ENCODE results near the gene MTAP. TPM values are rescaled to one million over a fixed set of nuclear protein-coding genes. Genes with fewer than 3 reads are reported as not detected.
"Not testable (repeated sequence)": the region's sequence is repeated elsewhere in the genome, so short reads cannot be mapped to it uniquely, and the experiment has no call there.

The MTAP gene
- total RNA-seq, 1 donor from 2014 or later = 42.5 TPM

DNA sequence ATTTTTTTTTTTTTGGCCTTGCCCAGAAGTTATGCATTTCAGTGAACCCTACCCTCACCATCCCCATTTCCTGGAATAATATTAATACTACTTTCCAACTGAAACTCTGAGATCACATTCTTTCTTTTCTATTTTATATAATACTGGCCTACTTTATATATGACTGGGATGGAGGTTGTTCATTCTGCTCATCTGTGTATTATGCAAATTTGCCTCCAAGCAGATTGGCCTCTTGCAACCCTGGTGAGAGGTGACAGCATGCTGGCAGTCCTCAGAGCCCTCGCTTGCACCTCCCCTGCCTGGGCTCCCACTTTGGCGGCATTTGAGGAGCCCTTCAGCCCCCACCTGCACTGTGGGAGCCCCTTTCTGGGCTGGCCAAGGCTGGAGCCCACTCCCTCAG is 156.4 kb downstream of the MTAP start:
- intact Hi-C loops (cut with DNase I) = no loop called here
- no peak for DNase-seq (ENCODE audit: low spot score)
- no peak for ATAC-seq

- intact Hi-C loops (cut with DNase I); DNase-seq (ENCODE audit: low spot score); ATAC-seq: not testable (repeated sequence)
These were observed 156.8 kb downstream of the MTAP start for GRCh38 chr9:21959268-21959667.

DNA sequence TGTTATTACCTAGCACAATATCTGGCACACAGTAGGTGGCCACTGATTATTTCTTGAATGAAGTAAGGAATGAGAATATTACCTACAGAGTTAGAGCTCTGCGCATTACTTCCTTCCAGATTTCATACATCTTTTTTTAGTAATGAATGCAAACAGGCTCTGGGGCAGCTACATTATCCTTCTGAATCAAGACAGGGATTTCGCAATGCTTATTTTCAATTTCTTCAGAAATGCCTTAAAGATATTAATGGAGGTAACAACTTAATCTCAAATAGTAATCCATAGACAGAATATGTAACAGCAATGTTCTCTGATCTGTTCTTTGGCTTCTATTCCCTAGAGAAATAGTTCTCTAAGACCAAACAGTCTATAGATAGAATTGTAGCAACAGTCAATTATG is 159.1 kb downstream of the MTAP start:
- DNase-seq (ENCODE audit: low spot score) = no peak
- ATAC-seq = no peak
- intact Hi-C loops (cut with DNase I) = no loop called here

- ATAC-seq = peak; percentile 62
- peak; percentile 66 for DNase-seq (ENCODE audit: low spot score)
These were observed 162.5 kb downstream of the MTAP start for GRCh38 chr9:21964925-21965385.

DNA sequence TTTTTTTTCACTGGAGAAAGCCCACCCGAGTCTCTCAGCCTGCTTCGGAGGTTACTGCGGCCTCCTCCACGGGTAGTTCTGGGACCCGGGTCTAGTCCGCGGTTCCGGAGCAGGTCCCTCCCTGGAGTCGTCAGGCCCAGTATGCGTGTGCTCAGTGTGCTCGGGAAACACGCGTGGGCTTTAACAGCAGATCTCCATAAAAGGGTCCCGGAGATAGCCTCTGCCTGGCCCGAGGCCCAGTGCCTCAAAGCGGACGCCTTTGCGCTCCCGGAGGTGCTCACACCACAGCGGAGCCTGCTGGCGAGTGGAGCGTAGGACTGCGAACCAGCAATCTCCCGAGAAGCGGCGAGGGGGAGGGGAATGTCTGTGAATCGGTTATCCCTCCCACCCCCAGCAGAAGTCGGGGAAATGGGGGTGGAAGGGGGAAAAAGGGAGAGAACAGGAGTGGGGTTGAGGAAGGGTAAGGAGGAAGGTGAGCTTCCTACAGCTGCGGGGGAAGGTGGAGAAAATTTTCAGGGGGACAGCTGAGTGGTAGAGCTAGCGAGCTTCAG is 163.0 kb downstream of the MTAP start:
- ATAC-seq (peak; percentile 46), DNase-seq (ENCODE audit: low spot score) (peak; percentile 64)
- intact Hi-C loops (cut with DNase I) = no loop called here

More at GRCh38 chr9:21964925-21965385, 162.5 kb downstream of the MTAP start:
- intact Hi-C loops (cut with DNase I) = no loop called here

GRCh38 chr9:21966140-21966851 is 163.9 kb downstream of the MTAP start:
- intact Hi-C loops (cut with DNase I) = no loop called here
- ATAC-seq (peak; percentile 40), DNase-seq (ENCODE audit: low spot score) (no peak)

- intact Hi-C loops (cut with DNase I) = no loop called here
- DNase-seq (ENCODE audit: low spot score) = no peak
These were observed 164.7 kb downstream of the MTAP start for GRCh38 chr9:21967169-21967568.

DNA sequence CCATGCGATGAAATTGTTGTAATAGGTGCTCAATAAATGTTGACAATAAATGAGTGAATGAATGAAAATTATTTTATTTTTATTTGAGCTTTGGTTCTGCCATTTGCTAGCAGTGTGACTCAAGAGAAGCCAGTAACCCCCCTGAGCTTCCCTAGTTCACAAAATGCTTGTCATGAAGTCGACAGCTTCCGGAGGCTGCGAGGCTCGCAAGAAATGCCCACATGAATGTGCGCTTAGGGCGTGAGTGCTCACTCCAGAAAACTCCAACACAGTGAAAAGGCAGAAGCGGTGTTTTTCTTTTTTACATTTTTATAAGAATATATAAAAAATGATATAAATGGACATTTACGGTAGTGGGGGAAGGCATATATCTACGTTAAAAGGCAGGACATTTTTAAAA is 165.3 kb downstream of the MTAP start:
- no peak for ATAC-seq
- intact Hi-C loops (cut with DNase I) = no loop called here
- no peak for DNase-seq (ENCODE audit: low spot score)

More at GRCh38 chr9:21967169-21967568, 164.7 kb downstream of the MTAP start:
- no peak for ATAC-seq

GRCh38 chr9:21968331-21969010 is 166.0 kb downstream of the MTAP start:
- ATAC-seq = no peak
- no peak for DNase-seq (ENCODE audit: low spot score)
- intact Hi-C loops (cut with DNase I) = no loop called here

DNA sequence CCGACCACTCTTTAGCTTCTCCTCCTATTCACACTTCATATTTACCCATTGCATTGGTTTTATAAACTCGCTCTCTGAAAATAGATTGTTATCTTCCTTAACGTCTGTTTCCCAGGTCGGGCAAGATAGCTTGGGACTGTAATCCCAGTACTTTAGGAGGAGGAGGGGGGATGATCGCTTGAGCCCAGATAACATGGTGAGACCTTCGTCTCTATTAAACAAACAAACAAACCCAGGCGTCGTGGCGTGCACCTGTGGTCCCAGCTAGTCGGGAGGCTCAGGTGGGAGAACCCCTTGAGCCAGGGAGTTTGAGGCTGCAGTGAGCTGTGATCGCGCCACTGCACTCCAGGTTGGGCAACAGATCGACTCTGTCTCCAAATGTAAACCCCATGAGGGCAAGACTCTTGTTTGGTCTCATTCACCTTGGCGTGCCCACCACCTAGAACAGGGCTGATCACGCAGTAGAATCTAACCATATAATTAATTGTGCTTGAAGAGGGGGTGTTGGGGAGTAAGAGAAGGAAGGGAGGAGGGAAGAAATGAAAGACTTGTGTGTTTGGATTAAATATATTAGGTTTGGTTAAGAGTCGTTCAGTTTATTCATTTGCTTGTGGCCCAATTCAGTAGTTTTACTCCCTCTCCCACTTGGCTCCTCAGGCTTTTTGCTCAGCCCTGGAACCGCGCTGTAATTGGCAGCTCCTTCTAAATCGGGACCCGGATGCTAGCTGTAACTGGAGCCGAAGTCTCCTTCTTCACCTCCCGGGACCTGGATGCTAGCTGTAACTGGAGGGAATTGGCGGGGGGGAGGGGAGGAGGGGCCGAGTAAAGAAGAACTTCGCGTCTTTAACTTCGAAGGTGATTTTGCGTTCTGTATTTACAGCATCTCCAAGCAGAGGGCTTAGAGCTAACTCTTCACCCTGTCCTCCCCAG is 166.8 kb downstream of the MTAP start:
- intact Hi-C loops (cut with DNase I) = no loop called here
- DNase-seq (ENCODE audit: low spot score) (no peak), ATAC-seq (no peak)

- DNase-seq (ENCODE audit: low spot score) = no peak
- intact Hi-C loops (cut with DNase I) = no loop called here
- no peak for ATAC-seq
These were observed 167.7 kb downstream of the MTAP start for GRCh38 chr9:21969951-21970799.

- ATAC-seq (no peak), DNase-seq (ENCODE audit: low spot score) (no peak)
- intact Hi-C loops (cut with DNase I) = no loop called here
These were observed 168.6 kb downstream of the MTAP start for GRCh38 chr9:21970800-21971640.

- DNase-seq (ENCODE audit: low spot score) = no peak
- no peak for ATAC-seq
- intact Hi-C loops (cut with DNase I) = no loop called here
These were observed 169.9 kb downstream of the MTAP start for GRCh38 chr9:21972361-21972760.

DNA sequence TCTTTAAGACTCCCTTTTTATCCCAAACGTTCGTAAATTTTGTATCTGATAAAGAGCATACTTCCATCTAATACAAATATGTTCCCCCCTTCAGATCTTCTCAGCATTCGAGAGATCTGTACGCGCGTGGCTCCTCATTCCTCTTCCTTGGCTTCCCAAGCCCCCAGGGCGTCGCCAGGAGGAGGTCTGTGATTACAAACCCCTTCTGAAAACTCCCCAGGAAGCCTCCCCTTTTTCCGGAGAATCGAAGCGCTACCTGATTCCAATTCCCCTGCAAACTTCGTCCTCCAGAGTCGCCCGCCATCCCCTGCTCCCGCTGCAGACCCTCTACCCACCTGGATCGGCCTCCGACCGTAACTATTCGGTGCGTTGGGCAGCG is 171.9 kb downstream of the MTAP start:
- intact Hi-C loops (cut with DNase I) = no loop called here
- no peak for ATAC-seq
- DNase-seq (ENCODE audit: low spot score) = no peak

- DNase-seq (ENCODE audit: low spot score) (no peak), ATAC-seq (peak; percentile 75)
- intact Hi-C loops (cut with DNase I) = no loop called here
These were observed 172.4 kb downstream of the MTAP start for GRCh38 chr9:21974722-21975409.

GRCh38 chr9:21976334-21976875 is 174.0 kb downstream of the MTAP start:
- intact Hi-C loops (cut with DNase I) = no loop called here
- DNase-seq (ENCODE audit: low spot score) (no peak), ATAC-seq (no peak)

- ATAC-seq = no peak
- intact Hi-C loops (cut with DNase I) = no loop called here
- no peak for DNase-seq (ENCODE audit: low spot score)
These were observed 180.0 kb downstream of the MTAP start for GRCh38 chr9:21982391-21982790.
